Measurements from ENCODE around the gene VAV1.
"Not testable (repeated sequence)": the region's sequence is repeated elsewhere in the genome, so short reads cannot be mapped to it uniquely, and the experiment has no call there.

The VAV1 gene

GRCh38 chr19:6797646-6798045 lies 25.1 kb downstream of the VAV1 start:
- no peak for DNase-seq
- Histone ChIP-seq H4K91ac (ENCODE audit: low read length) (no peak overlapping the region), H2AK5ac (ENCODE audit: low read length, severe bottlenecking) (no peak overlapping the region), H2BK12ac (ENCODE audit: low read length in 2 of 2) (no peak overlapping the region), H3K18ac (ENCODE audit: low read depth in 1 of 2, low read length in 2 of 2) (no peak overlapping the region), H2BK15ac (ENCODE audit: low read depth, poor library complexity, severe bottlenecking) (no peak overlapping the region), H3K27me3 (ENCODE audit: control insufficient read depth in 1 of 2, insufficient read depth in 1 of 2, low read length in 2 of 2) (peaks cover 0 to 3% of the 10 kb centered on the region in 2 experiments), H3K23ac (ENCODE audit: low read length in 2 of 2) (no peak overlapping the region), H3K36me3 (ENCODE audit: control insufficient read depth in 1 of 2, insufficient read depth in 2 of 2, low read depth in 1 of 2, low read length in 2 of 2) (no peaks in the 10 kb centered on the region), H2BK120ac (ENCODE audit: low read depth, low read length) (no peak overlapping the region), H3K27ac (ENCODE audit: low read length, poor library complexity, severe bottlenecking) (no peak overlapping the region), H3K4me1 (ENCODE audit: control insufficient read depth, insufficient read depth, low read depth, low read length) (peaks cover 6% of the 10 kb centered on the region), H3K9me3 (ENCODE audit: control insufficient read depth, low read length) (peaks cover 4% of the 10 kb centered on the region), H3K79me1 (replicated peaks; ENCODE audit: low read length, poor library complexity, severe bottlenecking) (no peaks in the 10 kb centered on the region), H4K8ac (ENCODE audit: low read length) (no peak overlapping the region), H3K9ac (ENCODE audit: low read length) (no peak overlapping the region), H2AFZ (ENCODE audit: low read depth, low read length) (no peak overlapping the region), H3K4me3 (ENCODE audit: insufficient read depth in 1 of 2, low read depth in 1 of 2, low read length in 2 of 2) (no peak overlapping the region), H2BK5ac (ENCODE audit: low read depth, low read length, poor library complexity, severe bottlenecking) (no peak overlapping the region), H3K4me2 (ENCODE audit: low read length, poor library complexity, severe bottlenecking) (no peak overlapping the region), H3K4ac (ENCODE audit: low read depth in 1 of 2, low read length in 2 of 2) (no peak overlapping the region), H3K14ac (ENCODE audit: low read length in 2 of 2) (no peak overlapping the region)
- 90% methylated on average over 8 of the region's 9 CpGs for WGBS

GRCh38 chr19:6800160-6800790 lies 27.8 kb downstream of the VAV1 start:
- H2BK120ac ChIP-seq (ENCODE audit: low read depth, low read length); H3K4me2 ChIP-seq (ENCODE audit: low read length, poor library complexity, severe bottlenecking); H3K9ac ChIP-seq (ENCODE audit: low read length); H3K9me3 ChIP-seq (ENCODE audit: control insufficient read depth, low read length); H3K79me1 ChIP-seq (replicated peaks; ENCODE audit: low read length, poor library complexity, severe bottlenecking); H4K91ac ChIP-seq (ENCODE audit: low read length); H3K4me3 ChIP-seq (ENCODE audit: insufficient read depth in 1 of 2, low read depth in 1 of 2, low read length in 2 of 2); H2BK5ac ChIP-seq (ENCODE audit: low read depth, low read length, poor library complexity, severe bottlenecking); DNase-seq; H3K14ac ChIP-seq (ENCODE audit: low read length in 2 of 2); H3K23ac ChIP-seq (ENCODE audit: low read length in 2 of 2); H3K4me1 ChIP-seq (ENCODE audit: control insufficient read depth, insufficient read depth, low read depth, low read length); H4K8ac ChIP-seq (ENCODE audit: low read length); H2AK5ac ChIP-seq (ENCODE audit: low read length, severe bottlenecking); H2AFZ ChIP-seq (ENCODE audit: low read depth, low read length); H3K36me3 ChIP-seq (ENCODE audit: control insufficient read depth in 1 of 2, insufficient read depth in 2 of 2, low read depth in 1 of 2, low read length in 2 of 2); H2BK12ac ChIP-seq (ENCODE audit: low read length in 2 of 2); H3K18ac ChIP-seq (ENCODE audit: low read depth in 1 of 2, low read length in 2 of 2); H3K27ac ChIP-seq (ENCODE audit: low read length, poor library complexity, severe bottlenecking); H3K4ac ChIP-seq (ENCODE audit: low read depth in 1 of 2, low read length in 2 of 2); H2BK15ac ChIP-seq (ENCODE audit: low read depth, poor library complexity, severe bottlenecking): not testable (repeated sequence)
- H3K27me3 ChIP-seq (ENCODE audit: control insufficient read depth in 1 of 2, insufficient read depth in 1 of 2, low read length in 2 of 2): peaks cover 0 to 11% of the 10 kb centered on the region in 2 experiments
- whole genome bisulfite sequencing: 76% methylated on average over 13 of the region's 14 CpGs

- WGBS: 71% methylated on average over 9 of the region's 10 CpGs
- Histone ChIP-seq H3K27me3 (ENCODE audit: control insufficient read depth in 1 of 2, insufficient read depth in 1 of 2, low read length in 2 of 2) (peaks cover 0 to 11% of the 10 kb centered on the region in 2 experiments), H3K9ac (ENCODE audit: low read length) (no peak overlapping the region), H3K9me3 (ENCODE audit: control insufficient read depth, low read length) (no peaks in the 10 kb centered on the region), H3K36me3 (ENCODE audit: control insufficient read depth in 1 of 2, insufficient read depth in 2 of 2, low read depth in 1 of 2, low read length in 2 of 2) (no peaks in the 10 kb centered on the region), H3K79me1 (replicated peaks; ENCODE audit: low read length, poor library complexity, severe bottlenecking) (no peaks in the 10 kb centered on the region), H3K4ac (ENCODE audit: low read depth in 1 of 2, low read length in 2 of 2) (no peak overlapping the region), H3K27ac (ENCODE audit: low read length, poor library complexity, severe bottlenecking) (no peak overlapping the region), H3K4me1 (ENCODE audit: control insufficient read depth, insufficient read depth, low read depth, low read length) (peaks cover 6% of the 10 kb centered on the region), H3K14ac (ENCODE audit: low read length in 2 of 2) (no peak overlapping the region), H2BK120ac (ENCODE audit: low read depth, low read length) (no peak overlapping the region), H3K23ac (ENCODE audit: low read length in 2 of 2) (no peak overlapping the region), H2AFZ (ENCODE audit: low read depth, low read length) (no peak overlapping the region), H2BK5ac (ENCODE audit: low read depth, low read length, poor library complexity, severe bottlenecking) (no peak overlapping the region), H2AK5ac (ENCODE audit: low read length, severe bottlenecking) (no peak overlapping the region), H4K91ac (ENCODE audit: low read length) (no peak overlapping the region), H2BK15ac (ENCODE audit: low read depth, poor library complexity, severe bottlenecking) (no peak overlapping the region), H3K4me2 (ENCODE audit: low read length, poor library complexity, severe bottlenecking) (no peak overlapping the region), H3K4me3 (ENCODE audit: insufficient read depth in 1 of 2, low read depth in 1 of 2, low read length in 2 of 2) (peak overlapping the region in 1 of 2 experiments; percentile 57), H2BK12ac (ENCODE audit: low read length in 2 of 2) (no peak overlapping the region), H3K18ac (ENCODE audit: low read depth in 1 of 2, low read length in 2 of 2) (no peak overlapping the region), H4K8ac (ENCODE audit: low read length) (no peak overlapping the region)
- DNase-seq: no peak
Observed at GRCh38 chr19:6800991-6801484, 28.5 kb downstream of the VAV1 start.

- Histone ChIP-seq H2BK120ac (ENCODE audit: low read depth, low read length) (no peak overlapping the region), H3K4ac (ENCODE audit: low read depth in 1 of 2, low read length in 2 of 2) (no peak overlapping the region), H3K36me3 (ENCODE audit: control insufficient read depth in 1 of 2, insufficient read depth in 2 of 2, low read depth in 1 of 2, low read length in 2 of 2) (no peaks in the 10 kb centered on the region), H3K4me1 (ENCODE audit: control insufficient read depth, insufficient read depth, low read depth, low read length) (peaks cover 6% of the 10 kb centered on the region), H4K8ac (ENCODE audit: low read length) (no peak overlapping the region), H4K91ac (ENCODE audit: low read length) (no peak overlapping the region), H3K4me3 (ENCODE audit: insufficient read depth in 1 of 2, low read depth in 1 of 2, low read length in 2 of 2) (peak overlapping the region in 1 of 2 experiments; percentile 57), H3K27ac (ENCODE audit: low read length, poor library complexity, severe bottlenecking) (no peak overlapping the region), H3K23ac (ENCODE audit: low read length in 2 of 2) (no peak overlapping the region), H2BK12ac (ENCODE audit: low read length in 2 of 2) (no peak overlapping the region), H2BK5ac (ENCODE audit: low read depth, low read length, poor library complexity, severe bottlenecking) (no peak overlapping the region), H3K14ac (ENCODE audit: low read length in 2 of 2) (no peak overlapping the region), H3K4me2 (ENCODE audit: low read length, poor library complexity, severe bottlenecking) (no peak overlapping the region), H3K27me3 (ENCODE audit: control insufficient read depth in 1 of 2, insufficient read depth in 1 of 2, low read length in 2 of 2) (peaks cover 0 to 15% of the 10 kb centered on the region in 2 experiments), H2BK15ac (ENCODE audit: low read depth, poor library complexity, severe bottlenecking) (no peak overlapping the region), H3K9me3 (ENCODE audit: control insufficient read depth, low read length) (no peaks in the 10 kb centered on the region), H2AFZ (ENCODE audit: low read depth, low read length) (no peak overlapping the region), H3K79me1 (replicated peaks; ENCODE audit: low read length, poor library complexity, severe bottlenecking) (no peaks in the 10 kb centered on the region), H2AK5ac (ENCODE audit: low read length, severe bottlenecking) (no peak overlapping the region), H3K18ac (ENCODE audit: low read depth in 1 of 2, low read length in 2 of 2) (no peak overlapping the region), H3K9ac (ENCODE audit: low read length) (no peak overlapping the region)
- 71% methylated on average over 15 of the region's 19 CpGs for WGBS
- DNase-seq: no peak
Observed at GRCh38 chr19:6801485-6802086, 29.1 kb downstream of the VAV1 start.
